Measurements from ENCODE around the gene HBM. TPM values are rescaled to one million over a fixed set of nuclear protein-coding genes. Genes with fewer than 3 reads are reported as not detected.
A peak's percentile ranks its signal among the peaks of the same experiment; 100 is the strongest.

Gene HBM
- total and polyA plus RNA-seq, 4 donors, result 0.28 to 2,893 TPM; not detected in 2

GRCh38 chr16:164827-165538 lies 795 bp upstream of the HBM start:
- no peak for DNase-seq (ENCODE audit: low spot score)
- H3K36me3 ChIP-seq (ENCODE audit: control insufficient read depth in 4 of 4, insufficient read depth in 3 of 4, low read depth in 1 of 4, low read length in 3 of 4), result no peaks in the 10 kb centered on the region
- peak overlapping the region in 1 of 3 donors; percentile 0 for H3K4me3 ChIP-seq (ENCODE audit: low read depth in 1 of 3, low read length in 3 of 3)
- peaks cover 2 to 12% (median 10%) of the 10 kb centered on the region in 4 donors for H3K4me1 ChIP-seq (ENCODE audit: control insufficient read depth in 4 of 4, insufficient read depth in 4 of 4, low read length in 3 of 4)
- TF ChIP-seq EGR1 (IDR thresholded peaks at IDR 0.05; ENCODE audit: low read depth in 2 of 2), result no peak
- TF ChIP-seq CTCF (IDR thresholded peaks at IDR 0.05; ENCODE audit: low read depth, low read length, missing input control), result no peak
- no peak for TF ChIP-seq RXRA (IDR thresholded peaks at IDR 0.05)
- no peak for TF ChIP-seq FOXA2 (IDR thresholded peaks at IDR 0.05)
- no peak for TF ChIP-seq ZBTB33 (IDR thresholded peaks at IDR 0.05)
- no peak for TF ChIP-seq SP1 (IDR thresholded peaks at IDR 0.05)
- no peak for TF ChIP-seq FOXA1 (IDR thresholded peaks at IDR 0.05)
- H3K27ac ChIP-seq (ENCODE audit: low read depth in 1 of 2, low read length in 2 of 2), result no peak overlapping the region
- WGBS, result 6% methylated on average over 59 of the region's 77 CpGs
- H3K9me3 ChIP-seq (ENCODE audit: control insufficient read depth in 4 of 4, low read length in 3 of 4), result no peaks in the 10 kb centered on the region
- H3K27me3 ChIP-seq (ENCODE audit: control insufficient read depth in 4 of 4, insufficient read depth in 4 of 4, low read length in 3 of 4), result peaks cover 7 to 17% (median 10%) of the 10 kb centered on the region in 4 donors
- no peak overlapping the region for H3K9ac ChIP-seq (ENCODE audit: low read depth in 1 of 2, low read length in 2 of 2)

- Histone ChIP-seq H3K4me1 (ENCODE audit: control insufficient read depth in 4 of 4, insufficient read depth in 4 of 4, low read length in 3 of 4) (peaks cover 2 to 12% (median 10%) of the 10 kb centered on the region in 4 donors), H3K9me3 (ENCODE audit: control insufficient read depth in 4 of 4, low read length in 3 of 4) (no peaks in the 10 kb centered on the region), H3K36me3 (ENCODE audit: control insufficient read depth in 4 of 4, insufficient read depth in 3 of 4, low read depth in 1 of 4, low read length in 3 of 4) (no peaks in the 10 kb centered on the region), H3K27ac (ENCODE audit: low read depth in 1 of 2, low read length in 2 of 2) (no peak overlapping the region), H3K27me3 (ENCODE audit: control insufficient read depth in 4 of 4, insufficient read depth in 4 of 4, low read length in 3 of 4) (peaks cover 8 to 19% (median 10%) of the 10 kb centered on the region in 4 donors), H3K4me3 (ENCODE audit: low read depth in 1 of 3, low read length in 3 of 3) (no peak overlapping the region), H3K9ac (ENCODE audit: low read depth in 1 of 2, low read length in 2 of 2) (no peak overlapping the region)
- no peak for DNase-seq (ENCODE audit: low spot score)
- 6% methylated on average over 45 of the region's 45 CpGs for WGBS
- TF ChIP-seq GABPA (IDR thresholded peaks at IDR 0.05 in 1 of 2, conservative IDR thresholded peaks at IDR 0.05 in 1 of 2), result no peak
- no peak for TF ChIP-seq ZBTB33 (IDR thresholded peaks at IDR 0.05)
- no peak for TF ChIP-seq TAF1 (conservative IDR thresholded peaks at IDR 0.05)
- no peak for TF ChIP-seq MAX (IDR thresholded peaks at IDR 0.05)
- TF ChIP-seq HNF4G (IDR thresholded peaks at IDR 0.05), result no peak
- no peak for TF ChIP-seq RAD21 (IDR thresholded peaks at IDR 0.05)
- TF ChIP-seq YY1 (IDR thresholded peaks at IDR 0.05), result no peak
- no peak for TF ChIP-seq SP1 (IDR thresholded peaks at IDR 0.05)
- no peak for TF ChIP-seq HNF4A (conservative IDR thresholded peaks at IDR 0.05)
- TF ChIP-seq REST (IDR thresholded peaks at IDR 0.05), result no peak
- TF ChIP-seq CTCF (IDR thresholded peaks at IDR 0.05; ENCODE audit: low read depth, low read length, missing input control), result no peak
Measured at GRCh38 chr16:166375-167121, 770 bp downstream of the HBM start.

Data from liver (tissue), 9 donors.